T-cell (primary cell): Measurements from ENCODE around the gene MEF2A. TPM values are rescaled to one million over a fixed set of nuclear protein-coding genes. Genes with fewer than 3 reads are reported as not detected.
"Not testable (repeated sequence)": the region's sequence is repeated elsewhere in the genome, so short reads cannot be mapped to it uniquely, and the experiment has no call there.

ENCODE experiments used
- ATAC-seq, 4 experiments: fragments of 200-7000 bp in 3 of 4; fragments of 150-1000 bp in 1 of 4; cut with Tn5 transposase; replicated peaks in 1 of 4; 1 replicate in 3 of 4; 2 replicates in 1 of 4; pipeline ENCODE4 v1.10.0; 2021; ENCODE audit warnings: moderate library complexity in 3 of 4, mild to moderate bottlenecking in 2 of 4, moderate number of reproducible peaks in 1 of 4
- CTCF ChIA-PET, 2 donors: fragments of 300-600 bp; sonication (Branson Sonifier 250); formaldehyde crosslinking; loops; one replicate each; lab custom pipeline; 2022; ENCODE audit warnings: antibody characterized with exemption in 2 of 2; lab: Charles Lee
- POLR2A ChIA-PET, 2 donors: fragments of 300-600 bp; sonication (Branson Sonifier 250); formaldehyde crosslinking; loops; one replicate each; lab custom pipeline; 2022; ENCODE audit warnings: antibody characterized with exemption in 2 of 2; lab: Charles Lee
- DNase-seq, 35 experiments: peaks; one replicate each; pipeline versions ENCODE4 v3.0.0 to v3.0.0-alpha.2; 2013 to 2023
- H3K27ac ChIP-seq: one replicate; pipeline ENCODE4 v1.5.1; 2013; ENCODE audit warnings: low read length
- H3K27me3 ChIP-seq, 2 experiments: replicated peaks in 1 of 2; 1 replicate in 1 of 2; 2 replicates in 1 of 2; pipeline versions ENCODE4 v1.6.1 to v1.7.0; 2013; ENCODE audit warnings: low read length in 1 of 2, mixed read lengths in 1 of 2; ENCODE audit not compliant: control insufficient read depth in 2 of 2, insufficient read depth in 2 of 2; ENCODE audit errors: extremely low read depth in 1 of 2
- H3K36me3 ChIP-seq, 2 donors: 1 replicate in 1 of 2; 2 replicates in 1 of 2; pipeline versions ENCODE4 v1.6.1 to v1.7.0; 2013; ENCODE audit warnings: low read length in 1 of 2; ENCODE audit not compliant: control insufficient read depth in 2 of 2, insufficient read depth in 1 of 2; ENCODE audit errors: extremely low read depth in 1 of 2
- H3K4me1 ChIP-seq, 2 experiments: 1 replicate in 1 of 2; 2 replicates in 1 of 2; pipeline versions ENCODE4 v1.6.1 to v1.7.0; 2013; ENCODE audit warnings: low read length in 2 of 2, mixed read lengths in 1 of 2; ENCODE audit not compliant: insufficient read depth in 2 of 2, control insufficient read depth in 1 of 2; ENCODE audit errors: extremely low read depth in 1 of 2
- H3K4me3 ChIP-seq, 2 donors: 1 replicate in 1 of 2; 2 replicates in 1 of 2; pipeline versions ENCODE4 v1.5.1 to v1.7.0; 2013; ENCODE audit warnings: mild to moderate bottlenecking in 2 of 2, low read length in 1 of 2, moderate library complexity in 1 of 2; ENCODE audit not compliant: control insufficient read depth in 1 of 2; ENCODE audit errors: extremely low read depth in 1 of 2
- H3K9me3 ChIP-seq: 2 replicates; pipeline ENCODE4 v1.7.0; 2013
- H3K27ac Mint-ChIP-seq, 2 donors: one replicate each; pipeline ENCODE4 v1.8.0; 2020 to 2021; ENCODE audit warnings: mild to moderate bottlenecking in 2 of 2, mixed read lengths in 2 of 2
- H3K27me3 Mint-ChIP-seq, 2 donors: one replicate each; pipeline ENCODE4 v1.8.0; 2021 to 2022; ENCODE audit warnings: mixed read lengths in 2 of 2
- H3K36me3 Mint-ChIP-seq: one replicate; pipeline ENCODE4 v1.8.0; 2021; ENCODE audit warnings: mixed read lengths
- H3K4me1 Mint-ChIP-seq, 3 donors: one replicate each; pipeline ENCODE4 v1.8.0; 2020 to 2022; ENCODE audit warnings: mixed read lengths in 3 of 3, mild to moderate bottlenecking in 1 of 3
- H3K4me3 Mint-ChIP-seq, 3 donors: one replicate each; pipeline ENCODE4 v1.8.0; 2020 to 2022; ENCODE audit warnings: mild to moderate bottlenecking in 3 of 3, mixed read lengths in 3 of 3, moderate library complexity in 3 of 3
- H3K9me3 Mint-ChIP-seq, 3 donors: one replicate each; pipeline ENCODE4 v1.8.0; 2020 to 2022; ENCODE audit warnings: mixed read lengths in 3 of 3
- WGBS: methylation state at CpG from one replicate; pipeline ENCODE4 v1.1.5; 2013; ENCODE audit warnings: missing lambda C conversion rate; ENCODE audit not compliant: insufficient coverage; 5-methylcytosine and 5-hydroxymethylcytosine counted together
- total RNA-seq, 35 experiments: library from RNA in 6 of 35; stranded (reverse) in 6 of 35; fragments of 120-200 nt in 1 of 35; gene quantifications; one replicate each; pipeline versions ENCODE4 v1.2.1 to v1.2.4 and lab custom pipeline; 2013 to 2026

Gene MEF2A
- 10 to 100 TPM; 31.6 to 37.4 (median 33.9) TPM for total RNA-seq
- total RNA-seq (2013) = 32.5 TPM
- total RNA-seq (lab: John Stamatoyannopoulos, UW) = 33.8 to 76.8 (median 53.7) reads per million in 29 experiments

GRCh38 chr15:99565299-99566156 is at the start of gene MEF2A:
Gene MEF2A (plus strand): TSS chr15:99565984. CDS start chr15:99633120, 67,136 bp downstream.
- WGBS = under 1% methylated on average over 91 of the region's 101 CpGs
- no peaks in the 10 kb centered on the region for H3K36me3 Mint-ChIP-seq
- ChIA-PET CTCF (interaction anchor here in 1 of 2 donors (1.3 kb wide), 1 partner anchor 139 kb away, joined by 4 read pairs; no protein-coding TSS in a partner anchor), POLR2A (interaction anchor here in 1 of 2 donors (0.6 kb wide), 1 partner anchor 168 kb away, joined by 5 read pairs; the partner anchor contains the start of gene LYSMD4)
- no peaks in the 10 kb centered on the region for H3K9me3 ChIP-seq
- no peaks in the 10 kb centered on the region for H3K27me3 Mint-ChIP-seq
- DNase-seq (peak; percentile 77 to 95 (median 86)), ATAC-seq (peak; percentile 81 to 82 (median 82))
- peaks cover 49 to 58% (median 50%) of the 10 kb centered on the region in 3 donors for H3K4me1 Mint-ChIP-seq
- no peaks in the 10 kb centered on the region for H3K9me3 Mint-ChIP-seq
- peak within 1 kb of the TSS; percentile 97 to 99 (median 98) for H3K4me3 Mint-ChIP-seq
- H3K4me3 ChIP-seq = peak within 1 kb of the TSS; percentile 97 to 99
- no peaks in the 10 kb centered on the region for H3K27me3 ChIP-seq
- H3K27ac Mint-ChIP-seq = peak within 1 kb of the TSS; percentile 95 to 96
- no peaks in the 10 kb centered on the region for H3K36me3 ChIP-seq
- peak within 1 kb of the TSS; percentile 94 for H3K27ac ChIP-seq
- peaks cover 19 to 22% of the 10 kb centered on the region in 2 experiments for H3K4me1 ChIP-seq

GRCh38 chr15:99518191-99518590 is 47.6 kb upstream of the MEF2A start:
- H3K36me3 ChIP-seq = peaks cover 0 to 3% of the 10 kb centered on the region in 2 donors
- H3K27me3 Mint-ChIP-seq = peaks cover 0 to 3% of the 10 kb centered on the region in 2 donors

DNA sequence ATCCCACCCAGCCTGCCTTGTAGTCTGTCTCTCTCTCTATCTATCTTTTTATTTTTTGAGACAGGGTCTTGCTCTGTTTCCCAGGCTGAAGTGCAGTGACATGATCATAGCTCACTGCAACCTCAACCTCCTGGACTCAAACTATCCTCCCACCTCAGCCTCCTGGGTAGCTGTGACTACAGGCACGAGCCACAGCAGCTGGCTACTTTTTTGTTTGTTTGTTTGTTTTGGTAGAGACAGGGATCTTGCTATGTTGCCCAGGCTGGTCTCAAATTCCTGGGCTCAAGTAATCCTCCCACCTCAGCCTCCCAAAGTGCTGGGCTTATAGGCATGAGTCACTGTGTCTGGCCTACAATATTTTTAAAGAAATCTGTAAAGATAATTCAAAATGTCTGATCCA is 46.4 kb upstream of the MEF2A start:
- no CpG with 5 or more reads among the region's 1 CpG for WGBS
- H3K27ac ChIP-seq, H3K36me3 Mint-ChIP-seq, H3K27me3 ChIP-seq, CTCF ChIA-PET, DNase-seq, H3K4me1 Mint-ChIP-seq, H3K36me3 ChIP-seq, H3K9me3 Mint-ChIP-seq, H3K27me3 Mint-ChIP-seq, H3K4me1 ChIP-seq, ATAC-seq, H3K4me3 Mint-ChIP-seq, H3K4me3 ChIP-seq, H3K9me3 ChIP-seq, H3K27ac Mint-ChIP-seq: not testable (repeated sequence)
- POLR2A ChIA-PET = interaction anchor here in 1 of 2 donors (0.5 kb wide), 1 partner anchor 54 kb away, joined by 6 read pairs; no protein-coding TSS in a partner anchor

More at GRCh38 chr15:99518191-99518590, 47.6 kb upstream of the MEF2A start:
- Mint-ChIP-seq H3K27ac (no peak overlapping the region), H3K9me3 (no peaks in the 10 kb centered on the region), H3K4me1 (peaks cover 0 to 4% (median 0%) of the 10 kb centered on the region in 3 donors), H3K4me3 (no peak overlapping the region), H3K36me3 (no peaks in the 10 kb centered on the region)
- no peak overlapping the region for H3K27ac ChIP-seq
- no peaks in the 10 kb centered on the region for H3K4me1 ChIP-seq
- no peak for ATAC-seq
- no CpG with 5 or more reads among the region's 4 CpGs for WGBS
- H3K9me3 ChIP-seq = peaks cover 1% of the 10 kb centered on the region
- no peaks in the 10 kb centered on the region for H3K27me3 ChIP-seq
- H3K4me3 ChIP-seq = no peak overlapping the region
- POLR2A ChIA-PET = no interaction called here
- CTCF ChIA-PET = no interaction called here
- no peak for DNase-seq

GRCh38 chr15:99522288-99522687 is 43.5 kb upstream of the MEF2A start:
- H3K27me3 ChIP-seq = no peaks in the 10 kb centered on the region
- ChIA-PET POLR2A (no interaction called here), CTCF (no interaction called here)
- H3K4me3 ChIP-seq = no peak overlapping the region
- no peak overlapping the region for H3K4me3 Mint-ChIP-seq
- H3K27me3 Mint-ChIP-seq = peaks cover 0 to 3% of the 10 kb centered on the region in 2 donors
- no peaks in the 10 kb centered on the region for H3K36me3 Mint-ChIP-seq
- WGBS = no CpG with 5 or more reads among the region's 4 CpGs
- no peaks in the 10 kb centered on the region for H3K36me3 ChIP-seq
- ATAC-seq (no peak), DNase-seq (no peak)
- peaks cover 13 to 17% (median 16%) of the 10 kb centered on the region in 3 donors for H3K4me1 Mint-ChIP-seq
- H3K9me3 ChIP-seq = no peaks in the 10 kb centered on the region
- H3K9me3 Mint-ChIP-seq = peaks cover 0 to 11% (median 11%) of the 10 kb centered on the region in 3 donors
- H3K27ac Mint-ChIP-seq = no peak overlapping the region
- H3K4me1 ChIP-seq = peaks cover 0 to 4% of the 10 kb centered on the region in 2 experiments
- H3K27ac ChIP-seq = no peak overlapping the region

- no peak overlapping the region for H3K4me3 ChIP-seq
- H3K27ac ChIP-seq = no peak overlapping the region
- ATAC-seq = peak in 1 of 4 experiments; percentile 69
- DNase-seq = no peak
- Mint-ChIP-seq H3K27ac (no peak overlapping the region), H3K4me1 (peaks cover 13 to 17% (median 16%) of the 10 kb centered on the region in 3 donors), H3K9me3 (peaks cover 3 to 24% (median 23%) of the 10 kb centered on the region in 3 donors), H3K4me3 (no peak overlapping the region), H3K36me3 (no peaks in the 10 kb centered on the region), H3K27me3 (no peaks in the 10 kb centered on the region)
- H3K36me3 ChIP-seq = no peaks in the 10 kb centered on the region
- no peaks in the 10 kb centered on the region for H3K9me3 ChIP-seq
- POLR2A ChIA-PET = no interaction called here
- no CpG with 5 or more reads among the region's 4 CpGs for WGBS
- CTCF ChIA-PET = no interaction called here
- peaks cover 0 to 4% of the 10 kb centered on the region in 2 experiments for H3K4me1 ChIP-seq
- H3K27me3 ChIP-seq = no peaks in the 10 kb centered on the region
These were observed 39.6 kb upstream of the MEF2A start for GRCh38 chr15:99526176-99526575.

DNA sequence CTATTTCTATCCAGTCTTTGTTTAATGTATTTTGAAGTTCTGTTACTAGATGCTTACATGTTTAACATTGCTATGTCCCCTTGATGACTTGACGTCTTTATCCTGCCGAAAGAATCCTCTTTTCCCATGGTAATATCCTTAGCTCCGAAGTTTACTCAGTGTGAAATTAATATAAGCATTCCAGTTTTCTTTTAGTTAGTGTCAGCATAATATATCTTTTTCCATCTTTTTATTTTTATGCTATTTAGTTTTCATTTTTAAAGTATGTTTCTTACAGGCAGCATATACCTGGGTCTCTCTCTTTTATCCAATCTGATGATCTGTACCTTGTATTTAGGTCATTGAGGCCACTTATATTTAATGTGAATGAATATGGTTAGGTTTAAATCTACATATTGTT is 39.1 kb upstream of the MEF2A start:
- Mint-ChIP-seq H3K27ac (no peak overlapping the region), H3K36me3 (no peaks in the 10 kb centered on the region), H3K27me3 (no peaks in the 10 kb centered on the region), H3K4me1 (peaks cover 13 to 17% (median 16%) of the 10 kb centered on the region in 3 donors), H3K9me3 (peaks cover 3 to 24% (median 23%) of the 10 kb centered on the region in 3 donors), H3K4me3 (no peak overlapping the region)
- CTCF ChIA-PET = interaction anchor here in 1 of 2 donors (0.6 kb wide), 1 partner anchor 252 kb away, joined by 3 read pairs; no protein-coding TSS in a partner anchor
- ATAC-seq (no peak), DNase-seq (no peak)
- H3K4me1 ChIP-seq = peaks cover 0 to 4% of the 10 kb centered on the region in 2 experiments
- no peaks in the 10 kb centered on the region for H3K27me3 ChIP-seq
- no peak overlapping the region for H3K27ac ChIP-seq
- WGBS = no CpG with 5 or more reads among the region's 3 CpGs
- H3K36me3 ChIP-seq = no peaks in the 10 kb centered on the region
- no peaks in the 10 kb centered on the region for H3K9me3 ChIP-seq
- no peak overlapping the region for H3K4me3 ChIP-seq
- POLR2A ChIA-PET = no interaction called here
